Erythroblast (primary cell): ENCODE data around the gene NDUFA11.

ENCODE experiments used
- DNase-seq, 2 experiments: peaks; one replicate each; lab custom pipeline; 2025; lab: John Stamatoyannopoulos, UW
- GATA1 ChIP-seq: IDR thresholded peaks from 2 replicates; pipeline ENCODE4 v1.6.1; 2011; ENCODE audit warnings: low read depth, mild to moderate bottlenecking, control low read depth, low read length, moderate library complexity
- POLR2A ChIP-seq: IDR thresholded peaks from 2 replicates; pipeline ENCODE4 v1.6.1; 2011; ENCODE audit warnings: mild to moderate bottlenecking, low read length

NDUFA11 gene

GRCh38 chr19:5937550-5937949, 34.0 kb upstream of the NDUFA11 start:
- TF ChIP-seq POLR2A, result no peak
- TF ChIP-seq GATA1, result no peak
- DNase-seq, result no peak

DNA sequence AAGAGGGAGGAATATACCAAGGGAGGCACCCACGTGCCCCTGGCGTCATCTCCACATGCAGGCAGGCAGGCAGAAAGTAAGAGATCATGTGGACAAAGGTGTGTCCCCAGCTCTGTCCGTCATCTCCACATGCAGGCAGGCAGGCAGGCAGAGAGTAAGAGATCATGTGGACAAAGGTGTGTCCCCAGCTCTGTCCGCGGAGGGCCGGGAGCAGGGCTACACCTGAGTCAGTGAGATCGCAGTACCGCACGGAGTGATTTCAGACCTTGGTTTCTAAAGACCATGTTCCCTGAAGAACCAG, 32.7 kb upstream of the NDUFA11 start:
- no peak for TF ChIP-seq POLR2A
- no peak for TF ChIP-seq GATA1
- DNase-seq, result no peak

GRCh38 chr19:5935473-5936291, 32.1 kb upstream of the NDUFA11 start:
- no peak for DNase-seq
- TF ChIP-seq POLR2A, result no peak
- TF ChIP-seq GATA1, result no peak

DNA sequence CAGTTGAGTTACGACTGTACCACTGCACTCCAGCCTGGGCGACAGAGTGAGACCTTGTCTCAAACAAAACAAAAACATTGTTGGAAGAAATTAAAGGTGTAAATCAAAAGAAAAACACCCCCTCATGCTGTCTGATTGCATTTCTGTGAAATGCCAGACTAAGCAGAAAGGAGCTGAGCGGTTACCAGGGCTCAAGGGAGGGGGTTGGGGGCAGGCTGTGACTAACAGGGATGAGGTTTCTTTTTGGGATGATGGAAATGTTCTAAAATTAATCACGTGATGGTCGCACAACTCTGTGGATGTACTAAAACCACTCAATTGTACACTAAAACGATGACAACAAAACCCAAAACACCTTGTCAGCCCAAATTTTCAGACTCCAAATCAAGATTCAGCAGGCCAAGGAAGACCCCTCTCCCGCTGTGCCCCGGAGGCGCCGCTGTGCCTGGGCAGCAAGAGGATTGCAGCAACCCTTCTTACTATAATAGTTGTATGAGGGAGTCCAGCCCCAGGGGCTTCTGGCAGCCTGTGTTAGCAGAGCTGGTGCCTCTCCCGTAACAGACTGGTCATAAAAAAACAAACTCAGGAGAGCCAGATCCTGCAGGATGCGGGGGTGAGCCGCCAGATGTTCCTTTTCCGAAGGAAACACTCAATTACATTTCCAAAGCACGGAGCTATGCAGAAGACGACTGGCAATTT, 31.3 kb upstream of the NDUFA11 start:
- DNase-seq, result no peak
- TF ChIP-seq POLR2A, result no peak
- TF ChIP-seq GATA1, result no peak

DNA sequence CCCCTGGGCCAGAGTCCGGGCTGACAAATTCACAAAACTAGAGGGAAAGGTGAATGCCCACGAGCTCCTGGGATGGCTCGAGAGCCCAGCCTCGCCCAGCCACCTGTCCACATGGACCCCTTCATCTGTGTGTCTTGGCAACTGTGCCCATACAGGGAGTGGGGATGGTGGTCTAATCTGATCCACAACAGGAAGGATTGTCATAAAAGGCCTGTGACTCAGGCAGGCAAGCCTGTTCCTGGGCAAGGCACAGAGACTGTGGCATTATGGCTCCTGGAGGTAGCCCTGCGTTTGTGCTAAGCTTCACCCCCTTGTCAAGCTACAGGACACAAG, 30.4 kb upstream of the NDUFA11 start:
- DNase-seq, result no peak
- TF ChIP-seq POLR2A (no peak), GATA1 (no peak)

DNA sequence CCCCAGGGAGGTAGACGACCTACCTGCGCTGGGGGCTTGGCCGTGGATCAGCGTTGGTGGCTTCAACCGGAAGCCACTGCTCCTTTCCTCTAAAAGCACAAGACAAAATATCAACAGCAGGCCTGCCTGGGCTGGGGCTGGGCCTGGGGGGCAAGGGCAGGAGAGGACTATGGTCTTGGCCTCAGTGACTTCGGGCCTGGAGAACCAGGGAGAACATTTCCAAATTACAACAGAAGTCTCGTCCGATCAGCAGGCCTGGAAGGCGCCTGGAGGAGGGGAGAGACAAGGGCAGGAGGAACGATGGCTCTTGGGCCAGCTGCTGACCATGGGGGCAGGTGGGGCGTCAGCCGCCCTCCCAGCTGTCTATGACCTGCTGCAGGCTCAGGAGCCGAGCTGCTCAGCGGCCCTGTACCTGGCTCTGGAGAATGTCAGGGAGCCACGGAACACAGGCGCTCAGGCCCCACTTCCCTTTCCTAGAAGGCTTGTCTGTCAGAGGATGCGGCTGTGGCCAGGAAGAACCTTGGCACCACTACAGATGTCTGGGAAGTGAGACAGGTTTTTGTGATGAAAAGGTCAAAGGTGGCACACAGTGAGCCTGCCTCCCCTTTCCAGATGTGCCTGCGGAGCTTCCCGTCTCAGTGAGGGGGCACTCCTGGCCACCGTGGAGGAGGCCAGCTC, 29.9 kb upstream of the NDUFA11 start:
- TF ChIP-seq POLR2A, result no peak
- no peak for TF ChIP-seq GATA1
- DNase-seq, result no peak

DNA sequence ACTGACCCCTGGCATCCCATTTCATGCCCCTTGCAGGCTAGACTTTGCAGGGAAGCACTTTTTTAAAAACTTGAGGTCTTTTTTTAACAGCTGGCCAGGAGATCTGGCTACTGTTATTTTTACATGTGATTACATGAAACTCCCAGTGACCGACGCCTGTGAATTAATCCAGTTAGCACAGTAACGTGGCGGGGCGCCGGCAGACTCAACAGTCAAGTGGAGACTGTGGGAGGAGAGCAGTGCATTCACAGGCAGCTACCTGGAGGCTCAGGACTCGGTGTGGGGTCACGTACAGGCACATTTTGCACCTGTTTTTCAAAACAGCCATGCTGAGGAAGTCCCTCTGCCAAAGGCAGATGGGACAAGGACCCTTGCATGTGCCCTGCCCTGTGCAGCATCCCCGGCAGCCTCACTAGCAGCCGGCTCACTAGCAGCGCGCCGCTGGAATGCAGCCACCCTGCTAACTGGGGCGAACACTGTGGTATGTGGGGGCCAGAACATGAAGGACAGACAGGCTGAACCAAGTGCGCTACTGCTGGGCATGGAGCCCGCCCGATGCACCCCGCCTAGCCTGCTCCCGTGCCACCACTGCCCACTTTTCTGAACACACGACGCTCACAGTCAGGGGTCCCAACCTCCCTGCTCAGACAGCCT, 29.1 kb upstream of the NDUFA11 start:
- DNase-seq, result no peak
- no peak for TF ChIP-seq POLR2A
- TF ChIP-seq GATA1, result no peak

GRCh38 chr19:5932146-5932545, 28.6 kb upstream of the NDUFA11 start:
- TF ChIP-seq GATA1, result no peak
- TF ChIP-seq POLR2A, result no peak
- no peak for DNase-seq

- TF ChIP-seq GATA1, result no peak
- no peak for TF ChIP-seq POLR2A
- DNase-seq, result no peak
Measured at GRCh38 chr19:5931251-5931650, 27.7 kb upstream of the NDUFA11 start.

- no peak for TF ChIP-seq POLR2A
- no peak for TF ChIP-seq GATA1
- DNase-seq, result no peak
Measured at GRCh38 chr19:5929625-5930024, 26.0 kb upstream of the NDUFA11 start.

DNA sequence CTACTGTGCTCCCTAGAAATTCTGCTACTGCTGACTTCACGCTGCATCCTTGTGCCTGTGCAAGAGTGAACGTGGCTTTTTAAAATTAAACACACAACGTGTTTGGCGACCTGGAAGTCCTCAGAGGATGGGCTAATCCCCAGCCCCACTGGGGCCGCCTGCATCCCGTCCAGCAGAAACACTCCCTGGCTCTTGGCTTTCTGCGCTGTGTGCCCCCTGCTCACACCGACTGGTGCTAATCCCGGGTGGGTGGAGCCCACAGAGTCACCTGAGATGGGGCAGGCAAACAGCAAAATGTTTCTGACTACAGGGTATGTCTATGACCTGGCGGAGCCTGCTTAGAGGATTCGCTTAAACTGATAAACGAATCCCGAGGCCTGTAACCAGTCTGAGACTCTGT, 25.6 kb upstream of the NDUFA11 start:
- DNase-seq, result no peak
- no peak for TF ChIP-seq GATA1

DNA sequence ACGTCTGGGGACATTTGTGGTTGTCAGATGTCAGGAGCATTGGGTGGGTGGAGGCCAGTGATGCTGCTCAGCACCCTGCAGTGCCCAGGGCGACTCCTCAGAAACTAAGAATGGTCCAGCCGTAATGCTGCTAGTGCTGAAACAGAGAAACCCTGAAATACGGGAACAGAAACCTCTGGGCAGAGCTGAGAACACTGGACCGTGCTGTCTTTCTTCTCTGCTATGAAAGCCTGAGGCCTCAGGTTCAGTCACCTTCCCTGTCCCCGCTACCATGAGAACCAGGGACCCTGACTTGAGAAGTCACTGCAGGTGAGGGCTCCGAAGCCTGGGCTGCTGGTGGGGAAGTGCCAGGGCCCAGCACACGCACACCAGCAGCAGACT, 23.8 kb upstream of the NDUFA11 start:
- TF ChIP-seq POLR2A (no peak), GATA1 (no peak)
- DNase-seq, result no peak

GRCh38 chr19:5926641-5927440, 23.3 kb upstream of the NDUFA11 start:
- TF ChIP-seq GATA1 (no peak), POLR2A (no peak)
- no peak for DNase-seq
